ENCODE measurements around the gene PEX5.

DNA sequence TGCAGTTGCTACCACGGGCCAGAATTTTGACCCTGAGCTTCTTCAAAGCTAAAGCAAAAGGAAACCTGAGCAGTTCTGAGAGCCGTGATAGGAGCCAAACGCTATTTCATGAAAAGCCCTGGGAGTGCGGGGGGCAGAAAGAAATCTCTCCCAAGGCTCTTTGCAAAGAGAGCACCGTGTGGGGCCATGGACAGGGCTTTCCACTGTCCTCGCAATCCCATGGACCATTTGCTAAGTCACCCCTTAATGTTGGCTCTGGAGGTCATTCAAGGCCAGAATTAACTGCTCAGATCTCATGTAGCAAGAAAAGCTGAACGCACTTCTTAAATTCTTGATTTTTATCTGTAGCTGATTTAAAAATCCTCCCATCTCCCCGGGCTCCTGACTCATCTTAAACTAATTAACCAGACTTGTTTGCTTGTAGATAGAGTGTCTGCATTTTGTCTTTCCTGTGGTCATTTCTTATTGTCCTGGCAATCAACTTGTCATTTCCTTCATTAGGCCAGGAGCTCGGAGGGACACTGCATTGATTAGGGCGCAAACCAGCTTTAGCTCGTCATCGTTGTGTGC, 34.5 kb upstream of the PEX5 start:
- TF ChIP-seq, protein P1, sequence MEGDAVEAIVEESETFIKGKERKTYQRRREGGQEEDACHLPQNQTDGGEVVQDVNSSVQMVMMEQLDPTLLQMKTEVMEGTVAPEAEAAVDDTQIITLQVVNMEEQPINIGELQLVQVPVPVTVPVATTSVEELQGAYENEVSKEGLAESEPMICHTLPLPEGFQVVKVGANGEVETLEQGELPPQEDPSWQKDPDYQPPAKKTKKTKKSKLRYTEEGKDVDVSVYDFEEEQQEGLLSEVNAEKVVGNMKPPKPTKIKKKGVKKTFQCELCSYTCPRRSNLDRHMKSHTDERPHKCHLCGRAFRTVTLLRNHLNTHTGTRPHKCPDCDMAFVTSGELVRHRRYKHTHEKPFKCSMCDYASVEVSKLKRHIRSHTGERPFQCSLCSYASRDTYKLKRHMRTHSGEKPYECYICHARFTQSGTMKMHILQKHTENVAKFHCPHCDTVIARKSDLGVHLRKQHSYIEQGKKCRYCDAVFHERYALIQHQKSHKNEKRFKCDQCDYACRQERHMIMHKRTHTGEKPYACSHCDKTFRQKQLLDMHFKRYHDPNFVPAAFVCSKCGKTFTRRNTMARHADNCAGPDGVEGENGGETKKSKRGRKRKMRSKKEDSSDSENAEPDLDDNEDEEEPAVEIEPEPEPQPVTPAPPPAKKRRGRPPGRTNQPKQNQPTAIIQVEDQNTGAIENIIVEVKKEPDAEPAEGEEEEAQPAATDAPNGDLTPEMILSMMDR (IDR thresholded peaks at IDR 0.05) = no peak
- TF ChIP-seq POLR2A (IDR thresholded peaks at IDR 0.05) = no peak
- TF ChIP-seq POLR2AphosphoS5 (IDR thresholded peaks at IDR 0.05) = no peak
- TF ChIP-seq EP300 (IDR thresholded peaks at IDR 0.05) = no peak
